GM12873 (cell line): ENCODE results near the gene TRIM42.

Experiments
- CTCF ChIP-seq: IDR thresholded peaks from 2 replicates; pipeline ENCODE4 v1.5.1; 2012; ENCODE audit warnings: low read depth, mild to moderate bottlenecking, moderate library complexity, low read length, control low read depth; ENCODE audit not compliant: insufficient read depth; ENCODE audit errors: missing control alignments

The TRIM42 gene

GRCh38 chr3:140709751-140710150 lies 31.9 kb downstream of the TRIM42 start:
- TF ChIP-seq CTCF: no peak

GRCh38 chr3:140710711-140711389 lies 33.0 kb downstream of the TRIM42 start:
- TF ChIP-seq CTCF: no peak

DNA sequence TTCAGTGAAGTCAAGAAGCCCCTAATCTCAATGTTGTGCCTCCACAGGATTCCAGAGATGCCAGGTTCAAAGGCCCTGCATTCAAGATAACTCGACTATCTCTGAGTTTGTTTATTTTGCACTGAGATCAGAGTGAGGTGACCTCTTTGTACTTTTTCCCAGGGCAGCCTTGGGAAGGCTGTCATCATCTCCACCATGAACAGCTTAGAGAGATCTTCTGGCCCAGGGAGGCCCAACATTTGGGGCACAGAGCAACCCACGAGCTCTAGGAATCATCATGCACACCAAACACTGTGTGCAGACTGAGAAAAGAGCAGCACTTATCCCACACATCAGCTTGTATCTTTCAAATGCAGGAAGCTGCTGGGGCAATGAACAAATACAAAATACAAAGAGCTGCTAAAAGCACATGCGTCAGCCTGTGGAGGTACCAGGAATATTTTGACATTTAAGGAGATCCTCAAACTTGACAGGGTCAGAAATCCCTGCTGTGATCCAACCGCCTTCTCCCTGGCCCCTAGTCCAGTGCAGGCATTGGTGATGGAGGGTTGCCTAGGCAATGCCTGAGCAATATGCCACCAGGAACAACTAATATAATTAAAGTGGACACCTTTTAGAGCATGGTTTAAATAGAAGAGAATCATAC lies 33.6 kb downstream of the TRIM42 start:
- no peak for TF ChIP-seq CTCF

DNA sequence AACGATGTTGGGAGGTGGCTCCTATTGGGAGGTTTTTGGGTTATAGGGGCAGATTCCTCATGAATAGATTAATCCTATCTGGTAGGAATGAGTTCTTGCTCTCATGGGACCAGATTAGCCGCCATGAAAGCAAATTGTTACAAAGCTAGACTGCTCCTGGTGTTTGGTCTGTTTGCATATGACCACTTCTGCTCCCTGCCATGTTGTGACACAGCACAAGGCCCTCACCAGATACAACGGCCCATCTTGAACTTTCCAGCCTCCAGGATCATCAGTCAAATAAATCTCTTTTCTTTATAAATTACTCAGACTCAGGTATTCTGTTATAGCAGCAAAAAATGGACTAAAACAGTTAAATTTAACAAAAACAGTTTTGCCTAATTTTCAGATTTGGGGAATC lies 34.4 kb downstream of the TRIM42 start:
- no peak for TF ChIP-seq CTCF

GRCh38 chr3:140715035-140715434 lies 37.2 kb downstream of the TRIM42 start:
- TF ChIP-seq CTCF: no peak

GRCh38 chr3:140717921-140718320 lies 40.1 kb downstream of the TRIM42 start:
- no peak for TF ChIP-seq CTCF

GRCh38 chr3:140719841-140720614 lies 42.2 kb downstream of the TRIM42 start:
- TF ChIP-seq CTCF: no peak
